Measurements from ENCODE around the gene ZBTB17.
"Not testable (repeated sequence)": the region's sequence is repeated elsewhere in the genome, so short reads cannot be mapped to it uniquely, and the experiment has no call there.

Gene ZBTB17

DNA sequence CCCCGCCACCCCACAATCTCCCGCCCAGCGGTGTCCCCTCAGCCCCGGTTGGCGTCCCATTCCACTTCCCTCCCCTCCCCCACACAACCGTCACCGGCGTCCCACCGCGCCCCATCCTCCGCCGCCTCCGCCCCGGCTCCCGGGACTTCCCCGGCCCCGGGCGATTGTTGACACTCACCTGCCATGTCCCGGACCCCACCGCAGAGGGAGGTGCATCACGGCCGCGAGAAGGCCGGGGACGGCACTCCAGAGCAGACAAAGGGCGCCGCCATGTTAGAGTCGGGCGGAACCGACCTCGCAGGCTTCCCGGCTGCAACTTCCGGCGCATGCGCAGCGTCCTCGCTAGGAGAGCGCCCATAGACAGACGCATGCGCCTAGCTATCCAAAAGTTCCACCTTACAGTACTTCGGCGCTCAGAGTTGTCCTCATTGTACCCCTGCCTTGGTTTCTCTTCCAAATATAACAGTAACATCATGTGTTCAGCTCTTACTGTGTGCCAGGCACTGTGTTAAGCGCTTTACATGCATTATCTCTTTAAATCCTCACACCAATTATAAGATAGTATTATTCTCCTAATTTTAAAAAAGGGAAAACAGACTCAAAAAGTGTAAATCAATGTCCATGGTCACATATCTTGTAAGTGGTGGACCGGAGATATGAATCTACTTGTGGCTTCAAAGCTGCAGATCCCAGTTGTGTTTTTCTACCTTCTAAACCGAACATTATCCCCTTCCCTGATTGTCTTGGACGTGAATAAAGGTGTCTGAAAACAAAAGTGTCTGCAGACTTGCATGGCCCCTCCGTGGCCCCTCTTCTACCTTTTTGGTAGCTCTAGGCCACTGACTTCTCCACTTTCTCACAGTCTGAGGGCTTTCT is at the start of gene ZBTB17:
TSS of gene ZBTB17 (minus strand) at position 297 of the 876 bp plus-strand sequence. CDS start 27,606 bp downstream, outside the sequence.
- peak; percentile 96 for DNase-seq

DNA sequence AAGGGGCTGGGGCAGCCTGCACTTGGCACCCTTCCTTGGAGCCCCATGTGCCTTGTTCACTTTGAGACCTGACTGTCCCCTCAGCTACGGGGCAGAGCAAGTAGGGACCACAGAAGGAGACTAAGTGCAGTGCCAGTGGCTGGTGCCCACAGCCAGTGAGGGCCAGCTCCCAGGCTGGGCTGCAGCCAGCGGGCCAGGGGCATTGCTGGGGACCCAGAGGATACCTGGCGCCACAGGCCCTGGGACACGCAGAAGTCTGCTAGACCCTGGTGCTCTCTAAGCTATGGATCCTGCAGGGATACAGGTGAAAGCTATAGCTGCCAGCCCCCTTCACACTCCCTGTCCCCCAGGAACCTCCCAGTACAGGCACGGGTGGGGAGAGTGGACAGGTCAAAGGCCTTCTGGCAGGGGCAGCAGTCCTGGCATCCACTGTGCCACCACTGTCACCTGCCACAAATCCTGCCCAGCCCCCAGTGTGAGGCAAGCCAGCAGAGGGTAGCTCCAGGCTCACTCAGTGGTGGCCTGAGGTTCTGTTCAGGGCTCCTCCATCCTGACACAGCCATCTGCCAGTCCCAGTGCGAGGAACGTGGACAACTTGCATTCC is 47.3 kb upstream of the ZBTB17 start:
- DNase-seq: no peak

DNA sequence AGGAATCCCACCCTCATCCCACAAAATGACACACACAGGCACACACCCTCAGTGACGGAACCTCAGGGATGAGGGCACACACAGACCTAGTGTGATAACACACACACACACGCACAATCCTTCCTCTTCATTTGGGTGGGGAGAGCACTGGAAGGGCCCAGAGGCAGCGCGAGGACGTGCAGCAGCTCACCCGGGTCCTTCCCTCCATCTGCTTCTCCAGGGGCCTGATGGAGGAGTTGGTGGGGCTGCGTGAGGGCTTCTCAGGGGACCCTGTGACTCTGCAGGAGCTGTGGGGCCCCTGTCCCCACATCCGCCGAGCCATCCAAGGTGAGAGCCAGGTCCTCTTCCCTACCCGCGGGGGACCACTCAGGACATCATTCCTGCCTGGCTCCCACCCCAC is 46.5 kb upstream of the ZBTB17 start:
- DNase-seq: no peak

DNA sequence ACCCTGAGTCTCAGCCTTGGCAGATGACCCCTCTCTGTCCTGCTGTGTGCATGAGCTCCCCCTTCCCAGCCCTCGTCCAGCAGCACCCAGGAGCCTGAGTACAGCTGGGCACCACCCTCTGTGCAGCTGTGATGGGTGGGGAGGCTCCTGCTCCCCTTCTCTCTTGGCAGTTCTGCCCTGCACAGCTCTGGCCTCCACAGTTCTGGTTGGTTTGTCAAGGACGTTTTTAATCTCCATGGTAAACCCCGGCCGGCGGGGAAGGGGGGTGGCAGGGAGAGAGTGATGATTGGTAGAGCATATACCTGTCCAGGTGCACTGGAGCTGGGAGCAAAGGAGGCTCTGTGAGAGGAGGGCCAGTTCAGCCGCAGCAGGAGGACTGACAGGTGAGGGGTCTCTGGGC is 45.8 kb upstream of the ZBTB17 start, which contains the start of gene CLCNKA:
TSS of gene CLCNKA (plus strand) at position 356 of the 400 bp plus-strand sequence. CDS start 584 bp downstream, outside the sequence.
- no peak for DNase-seq

DNA sequence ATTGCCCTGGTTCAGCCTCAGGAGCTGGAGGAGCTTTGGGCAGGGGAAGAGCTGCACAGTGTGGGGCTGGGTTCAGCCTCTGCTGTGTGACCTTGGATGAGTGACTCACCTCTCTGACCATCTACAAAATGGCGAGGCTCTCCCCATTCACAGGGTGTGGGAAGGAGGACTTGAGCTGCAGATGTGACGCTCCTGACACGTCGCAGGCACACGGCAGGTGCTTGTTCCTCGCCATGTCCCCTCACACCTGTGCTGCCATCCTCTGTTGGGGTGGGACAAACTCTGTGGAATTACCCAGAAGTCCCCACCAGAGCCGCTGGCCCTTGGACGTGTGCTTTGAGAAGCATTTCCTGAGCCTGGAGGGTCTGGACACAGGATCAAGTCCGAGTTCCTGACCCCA is 45.0 kb upstream of the ZBTB17 start:
- not testable (repeated sequence) for DNase-seq

DNA sequence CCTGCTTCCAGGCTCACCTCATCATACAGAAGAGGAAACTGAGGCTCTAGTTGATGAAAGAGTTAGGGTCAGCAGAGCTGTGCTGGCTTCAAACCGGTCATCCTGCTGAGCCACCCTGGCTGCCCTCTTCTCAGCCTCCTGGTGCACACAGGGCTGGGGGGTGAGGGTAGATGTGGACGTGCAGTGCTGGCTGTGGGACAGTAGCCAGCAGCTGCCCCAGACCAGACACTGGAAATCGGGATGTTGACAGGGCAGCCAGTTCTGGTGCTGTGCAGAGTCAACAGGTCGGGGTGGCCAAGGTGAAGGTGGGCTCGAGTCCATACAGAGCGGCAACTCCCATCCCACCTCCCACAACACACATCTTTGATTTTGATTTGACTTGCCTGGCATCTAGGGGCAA is 44.4 kb upstream of the ZBTB17 start:
- no peak for DNase-seq

DNA sequence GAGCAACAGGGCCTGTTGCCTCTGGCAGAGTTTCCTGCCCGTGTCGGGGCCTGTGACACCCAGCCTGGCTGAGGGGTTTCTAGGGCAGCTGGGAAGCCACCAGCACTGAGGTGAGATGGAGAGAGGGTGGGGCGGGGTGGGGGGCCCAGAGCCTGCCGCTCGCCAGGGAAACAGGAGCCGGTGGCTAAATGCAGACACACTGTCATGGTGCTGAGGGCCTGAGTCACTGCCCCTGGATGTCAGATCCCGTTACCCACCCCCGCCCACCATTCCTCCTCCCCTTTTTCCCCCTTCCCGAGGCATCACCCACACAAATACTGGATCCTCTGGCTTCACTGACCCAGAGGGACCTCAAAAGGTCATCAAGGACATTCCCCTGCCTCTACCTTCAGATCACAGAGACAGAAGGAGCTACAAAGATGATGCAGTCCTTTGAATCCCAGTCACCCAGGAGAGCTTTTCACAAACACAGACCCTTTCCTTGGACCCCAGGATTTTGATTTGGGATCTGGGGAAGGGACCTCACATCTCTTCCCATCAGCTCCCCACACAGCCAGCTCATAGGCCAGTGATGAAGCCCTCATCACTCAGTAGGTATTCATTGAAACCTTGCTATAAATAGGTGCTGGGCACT is 43.9 kb upstream of the ZBTB17 start:
- DNase-seq: no peak

DNA sequence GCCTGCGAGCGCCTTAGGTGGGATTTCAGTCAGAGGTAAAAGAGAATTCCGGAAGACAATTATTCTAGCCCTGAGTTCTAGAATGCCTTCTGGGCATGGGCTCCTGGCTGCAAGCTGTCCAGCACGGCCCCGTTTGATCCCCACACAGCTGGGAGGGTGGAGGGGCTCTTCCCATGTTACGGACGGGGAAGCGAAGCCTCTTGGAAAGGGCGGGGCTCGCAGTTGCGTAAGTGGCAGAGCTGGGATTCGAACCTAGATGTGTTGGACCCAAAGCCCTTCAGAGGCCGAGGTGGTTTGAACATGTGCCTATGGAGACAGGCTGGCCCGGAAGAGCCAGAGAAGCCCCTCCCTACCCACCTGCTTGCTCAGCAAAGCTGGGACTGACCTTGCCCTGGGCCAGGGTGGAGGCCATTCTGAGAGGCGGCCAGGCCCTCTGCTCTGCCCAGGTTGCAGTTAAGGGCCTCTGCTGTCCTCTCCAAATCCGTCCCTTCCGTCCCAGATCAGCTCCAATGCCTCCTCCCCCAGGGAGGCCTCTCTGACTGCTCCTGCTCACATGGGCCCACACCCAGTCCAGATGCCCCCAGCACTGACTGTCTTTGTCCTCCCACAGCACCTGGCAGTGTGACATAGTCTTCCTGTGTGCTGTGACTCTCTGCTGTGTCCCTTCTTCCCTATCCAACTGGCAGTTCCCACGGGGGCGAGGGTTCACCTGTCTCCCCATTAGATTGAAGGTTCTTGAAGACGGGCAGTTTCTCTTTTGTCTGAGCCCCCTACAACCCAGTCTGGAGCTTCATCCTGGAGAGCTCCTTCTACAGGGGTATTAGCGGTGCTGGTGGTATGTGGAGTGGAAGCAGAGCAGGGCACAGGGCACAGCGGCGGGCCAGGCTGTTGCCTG is 43.1 kb upstream of the ZBTB17 start:
- no peak for DNase-seq

DNA sequence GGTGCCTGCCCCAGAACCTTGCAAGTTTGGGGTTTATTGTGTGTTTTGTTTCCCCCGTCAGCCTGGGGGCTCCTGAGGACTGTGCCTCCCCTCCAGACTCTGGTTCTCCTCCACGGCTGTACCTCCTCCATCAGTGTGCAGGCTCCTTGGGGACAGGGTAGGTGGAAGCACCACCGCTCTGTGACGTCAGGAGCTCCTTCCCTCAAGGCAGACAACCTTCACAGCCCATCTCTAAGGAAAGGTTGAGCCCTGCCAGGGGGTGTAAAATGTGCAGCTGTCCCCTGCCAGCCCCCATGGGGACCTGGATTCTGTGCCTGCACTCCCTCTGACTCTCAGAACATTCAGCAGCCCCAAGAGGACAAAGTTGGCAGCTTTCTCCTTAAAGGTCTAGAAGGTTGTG is 42.4 kb upstream of the ZBTB17 start:
- no peak for DNase-seq

DNA sequence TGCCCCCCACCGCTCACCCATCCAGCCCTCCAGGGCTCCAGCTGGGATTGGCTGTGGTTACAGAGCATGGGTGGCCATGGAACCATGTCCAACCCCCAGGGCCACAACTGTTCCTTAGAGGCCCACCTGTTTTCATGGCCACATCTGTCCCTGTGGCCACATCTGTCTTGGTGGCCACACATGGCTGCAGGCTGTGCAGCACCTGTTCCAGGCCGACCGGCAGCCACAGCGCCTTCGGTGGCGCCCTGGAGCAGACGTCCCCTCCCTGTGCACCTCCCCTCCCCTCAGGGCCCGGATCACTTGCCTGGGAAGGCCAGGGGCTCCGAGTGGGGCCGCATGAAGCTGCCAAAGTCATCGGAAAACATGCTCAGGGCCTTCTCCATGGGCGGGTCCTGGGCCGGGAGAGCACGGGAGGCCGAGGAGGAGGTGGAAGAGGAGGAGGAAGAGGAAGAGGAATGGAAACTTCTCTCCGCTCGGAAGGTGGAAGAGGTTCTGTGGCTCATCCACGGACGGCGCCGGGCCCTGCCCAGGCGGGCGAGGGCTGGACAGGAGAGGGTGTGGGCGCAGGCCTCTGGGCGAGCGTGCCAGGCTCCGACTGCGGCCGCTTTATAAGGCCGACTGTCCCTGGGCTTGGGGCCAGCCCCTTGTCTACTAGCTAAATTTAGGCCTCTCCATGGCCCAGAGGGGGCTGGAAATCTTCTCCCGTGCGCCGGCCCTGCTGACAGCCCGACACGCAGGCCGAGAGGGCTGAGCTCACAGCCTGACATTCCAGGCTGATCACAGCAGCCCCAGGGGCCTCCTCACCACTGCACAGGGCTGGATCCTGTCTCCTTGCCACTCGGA is 41.8 kb upstream of the ZBTB17 start, which contains the start of gene HSPB7:
TSS of gene HSPB7 (minus strand) at position 583 of the 843 bp plus-strand sequence. CDS start at position 503, 80 bp downstream.
- DNase-seq: no peak

DNA sequence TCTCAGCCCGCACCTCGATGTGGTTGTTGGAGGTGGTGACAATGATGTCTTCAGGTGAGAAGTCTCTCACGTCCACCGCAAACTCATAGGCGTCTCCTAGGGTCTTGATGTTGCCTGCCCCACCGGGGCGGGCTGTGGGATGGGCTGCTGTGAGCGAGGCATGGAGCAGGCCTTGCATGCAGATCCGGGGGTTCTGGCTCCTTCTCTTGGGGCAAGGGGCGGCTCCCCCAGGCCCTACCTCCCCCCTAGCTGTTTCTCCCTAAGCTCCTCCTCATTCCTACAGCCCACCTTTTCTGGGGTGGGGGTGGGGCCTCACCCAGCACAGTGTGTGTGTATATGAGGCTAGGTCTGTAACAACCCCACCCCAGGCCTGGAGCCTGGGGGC is 41.2 kb upstream of the ZBTB17 start:
- DNase-seq: no peak

DNA sequence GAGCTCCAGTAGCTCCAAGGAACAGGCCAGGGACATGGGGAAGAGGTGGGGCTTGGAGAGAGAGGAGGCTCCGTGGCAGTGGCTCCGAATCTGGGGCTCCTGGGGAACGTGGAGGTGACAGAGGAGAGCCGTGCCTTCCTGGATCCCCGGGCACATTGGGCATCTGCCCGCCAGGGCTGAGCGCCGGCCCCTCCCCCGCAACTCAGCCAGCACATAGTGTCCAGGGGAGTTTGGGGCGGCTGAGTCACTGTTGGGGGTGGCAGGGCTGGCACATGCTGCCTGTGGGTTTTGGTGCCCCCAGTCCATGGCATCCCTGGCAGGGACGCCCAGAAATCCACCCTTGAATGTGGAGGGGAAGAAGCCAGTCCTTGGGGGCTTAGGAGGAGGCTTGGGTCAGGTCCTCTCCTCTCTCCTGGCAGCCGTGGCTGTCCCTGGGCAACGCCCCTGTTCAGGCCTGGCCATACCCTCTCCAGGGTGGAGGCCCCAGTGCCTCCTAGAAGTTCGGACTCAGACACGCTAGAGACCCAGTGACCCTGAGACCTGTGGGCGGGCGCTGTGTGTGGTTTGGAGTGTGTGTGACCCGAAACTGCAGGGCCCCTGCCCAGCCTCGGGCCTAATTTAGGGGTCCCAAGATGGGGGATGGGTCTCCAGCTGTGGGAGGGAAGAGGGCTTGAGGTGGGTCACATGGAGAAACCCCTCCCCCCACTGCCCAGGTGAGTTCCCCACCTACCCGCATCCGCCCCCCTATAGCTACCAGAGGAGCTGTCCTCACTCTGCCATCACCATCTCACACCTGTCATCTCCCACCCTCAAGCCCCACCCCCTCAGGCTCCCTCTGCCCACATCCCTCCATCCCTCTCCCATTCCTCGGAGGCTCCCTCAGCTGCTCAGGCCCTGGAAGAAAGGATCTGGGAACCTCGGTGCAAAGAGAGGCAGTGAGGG is 40.3 kb upstream of the ZBTB17 start:
- no peak for DNase-seq

DNA sequence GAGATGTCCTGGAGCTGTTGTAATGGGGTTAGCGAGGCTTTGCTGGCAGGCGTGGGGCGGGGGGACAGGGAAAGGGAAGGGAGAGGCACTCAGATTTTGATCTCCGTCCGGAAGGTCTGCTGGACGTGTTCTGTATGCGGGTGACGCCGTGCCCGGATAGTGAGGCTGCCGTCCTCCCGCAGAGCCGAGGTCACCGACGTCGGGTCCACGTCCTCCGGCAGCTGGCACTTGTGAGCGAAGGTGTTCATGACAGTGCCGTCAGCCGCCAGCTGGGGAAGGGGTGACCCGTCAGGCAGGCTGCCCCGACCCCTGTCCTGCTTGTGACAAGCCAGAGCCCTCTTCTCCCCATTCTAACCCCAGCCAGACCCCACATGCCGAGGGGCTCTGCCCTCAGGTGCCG is 39.6 kb upstream of the ZBTB17 start:
- no peak for DNase-seq

DNA sequence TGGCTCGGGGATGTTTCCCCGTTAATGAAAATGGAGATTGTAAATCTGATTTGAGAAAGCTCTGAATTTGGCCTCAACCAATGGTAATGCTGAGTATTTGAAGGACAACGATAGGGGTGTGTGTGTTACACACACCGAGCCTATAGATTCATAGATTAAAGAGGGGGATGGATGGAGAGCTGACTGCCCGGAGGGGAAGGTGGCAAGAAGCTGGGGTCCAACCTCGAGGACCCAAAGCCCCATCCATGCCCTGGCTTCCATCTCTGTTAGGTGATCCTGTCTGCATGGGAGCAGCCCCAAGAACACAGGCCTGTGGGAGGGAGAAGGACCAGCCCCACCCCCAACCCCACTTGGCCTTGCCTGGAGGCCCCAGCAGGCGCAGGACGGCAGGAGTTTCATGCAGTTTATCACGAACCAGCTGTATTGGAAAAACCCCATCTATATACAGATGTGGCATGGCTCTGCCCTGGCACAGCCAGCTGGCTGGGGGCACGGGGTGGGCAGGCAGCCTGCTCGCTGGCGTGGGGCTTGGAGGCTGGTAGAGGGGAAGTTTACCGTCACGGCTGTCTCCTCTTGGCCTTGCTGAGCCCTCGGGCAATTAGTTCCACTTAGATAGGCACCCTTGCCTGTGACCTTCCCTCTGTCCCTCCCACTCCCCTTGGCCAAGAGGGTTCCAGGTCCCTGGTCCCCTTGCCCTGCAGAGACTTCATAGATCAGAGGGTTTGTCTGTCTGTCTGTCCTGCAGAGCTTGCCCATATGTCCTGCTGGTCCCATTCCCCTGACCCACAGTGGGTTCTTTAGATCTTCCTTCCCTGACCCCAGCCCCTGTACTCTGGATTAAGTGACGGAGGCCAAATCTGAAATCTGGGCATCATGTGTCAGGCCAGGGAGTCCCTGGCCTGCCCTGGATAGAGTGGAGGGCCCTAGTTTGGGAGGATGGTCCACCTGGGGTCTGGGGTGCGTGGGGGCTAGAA is 38.9 kb upstream of the ZBTB17 start:
- DNase-seq: no peak

DNA sequence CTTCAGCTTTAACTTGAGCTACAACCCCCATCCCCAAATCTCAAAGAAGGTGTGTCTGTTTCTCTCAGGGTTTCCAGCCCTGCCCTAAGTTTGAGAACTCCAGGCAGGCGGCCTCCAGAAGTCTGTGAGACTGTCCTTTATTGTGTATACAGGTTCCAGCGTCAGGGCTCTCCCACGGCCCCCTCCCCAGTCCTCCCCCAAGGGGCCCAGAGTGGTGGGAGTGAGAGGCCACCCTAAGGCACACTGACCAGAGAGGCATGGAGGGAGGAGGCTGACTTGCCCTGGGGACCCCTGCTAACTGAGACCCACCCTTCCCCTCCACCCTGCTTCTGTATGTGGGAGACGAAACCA is 38.0 kb upstream of the ZBTB17 start:
- no peak for DNase-seq

DNA sequence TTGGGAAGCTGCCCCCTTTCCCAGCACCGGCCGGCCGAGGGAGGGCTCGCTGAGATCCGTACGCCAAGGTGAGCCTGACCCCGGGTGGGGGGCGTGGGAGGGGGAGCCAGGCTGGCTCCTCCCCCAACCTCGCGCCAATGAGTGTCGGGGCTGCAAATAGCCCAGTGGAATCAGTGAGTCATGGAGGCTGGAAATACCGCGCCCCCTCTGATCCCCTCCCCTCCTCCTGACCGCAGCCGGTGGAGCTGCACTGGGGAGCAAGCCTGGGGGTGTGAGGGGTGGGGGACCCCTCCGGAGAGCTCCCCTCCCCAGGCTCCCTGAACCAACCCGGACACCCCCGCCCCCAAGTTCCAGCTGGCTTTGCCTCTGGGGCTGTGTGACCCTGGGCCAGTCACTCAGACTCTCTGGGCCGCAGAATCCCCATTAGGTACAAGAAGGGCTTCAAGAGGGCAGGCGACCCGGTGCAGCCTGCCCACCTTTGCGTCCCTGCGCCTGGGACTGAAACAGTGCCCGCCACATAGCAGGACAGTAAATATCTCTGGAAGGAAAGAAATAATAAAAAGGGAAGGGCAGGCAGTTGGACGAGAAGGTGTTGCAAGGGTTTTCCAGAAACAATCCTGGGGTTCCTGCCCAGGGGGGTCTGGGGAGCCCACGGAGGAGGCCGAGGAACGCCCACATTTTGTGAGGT is 37.5 kb upstream of the ZBTB17 start:
- peak; percentile 37 for DNase-seq

DNA sequence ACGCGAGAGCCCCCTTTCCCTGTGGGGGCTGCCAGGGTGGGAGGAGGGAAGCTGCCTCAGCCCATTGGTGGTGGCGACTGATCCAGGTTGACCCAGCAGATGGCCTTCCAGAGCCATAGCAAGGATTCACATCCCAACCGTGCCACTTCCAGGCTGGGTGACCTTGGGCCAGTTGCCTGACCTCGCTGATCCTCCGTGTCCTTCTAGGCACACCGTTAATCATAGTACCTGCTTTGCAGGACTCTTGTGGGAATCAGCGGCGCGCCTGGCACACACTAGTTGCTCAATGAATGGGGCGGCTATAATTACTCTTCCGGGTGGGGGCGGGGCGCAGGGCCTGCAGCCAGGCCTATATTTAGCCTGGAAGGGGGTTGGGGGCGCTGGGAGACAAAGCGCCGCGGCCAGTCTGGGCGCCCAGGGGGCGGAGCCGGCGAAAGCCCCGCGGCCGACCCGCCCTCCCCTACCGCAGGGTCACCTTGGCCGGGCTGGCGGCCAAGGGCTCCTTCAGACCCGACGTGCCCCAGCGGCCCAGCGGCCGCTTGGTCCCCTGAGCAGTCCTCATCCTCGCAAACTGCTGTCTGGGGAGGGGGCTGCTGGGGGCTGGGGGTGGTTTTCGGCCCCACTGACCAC is 36.8 kb upstream of the ZBTB17 start:
- DNase-seq: no peak

DNA sequence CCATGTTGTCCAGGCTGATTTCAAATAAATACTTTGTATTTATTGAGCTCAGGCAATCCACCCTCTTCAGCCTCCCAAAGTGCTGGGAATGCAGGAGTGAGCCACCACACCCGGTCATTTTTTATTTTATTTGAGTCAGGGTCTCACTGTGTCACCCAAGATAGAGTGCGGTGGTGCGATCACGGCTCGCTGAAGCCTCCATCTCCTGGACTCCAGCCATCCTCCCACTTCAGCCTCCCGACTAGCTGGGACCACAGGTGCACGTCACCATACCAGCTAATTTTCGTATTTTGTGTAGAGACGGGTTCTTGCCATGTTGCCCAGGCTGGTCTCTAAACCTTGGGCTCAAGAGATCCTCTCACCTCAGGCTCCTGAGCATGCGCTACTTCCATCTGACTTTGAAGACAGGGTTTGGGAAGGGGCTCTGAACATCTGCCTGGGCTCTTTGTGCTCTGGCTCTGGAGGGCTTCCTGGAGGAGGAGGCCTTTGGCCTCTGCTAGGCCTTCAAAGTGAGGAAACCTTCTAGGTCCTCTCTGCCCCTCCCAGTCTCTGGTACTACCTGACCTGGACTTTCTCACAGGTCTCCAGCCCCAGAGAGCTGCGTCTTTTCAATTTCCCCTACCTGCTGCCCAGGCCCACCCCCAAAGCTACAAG is 36.2 kb upstream of the ZBTB17 start:
- DNase-seq: no peak

Measured in CD4-positive, alpha-beta T cell treated with Interleukin-15 for 1 hour (primary cell).